Measurements from ENCODE around the gene HOXB9. TPM values are rescaled to one million over a fixed set of nuclear protein-coding genes. Genes with fewer than 3 reads are reported as not detected.

HOXB9 gene
- polyA plus RNA-seq, 1 experiment, result not detected

GRCh38 chr17:48610282-48611211, 15.6 kb downstream of the HOXB9 start, which contains the start of gene HOXB7:
TSS of gene HOXB7 (minus strand) at chr17:48611017. CDS start at chr17:48610918, 99 bp downstream.
- Histone ChIP-seq H3K36me3 (ENCODE audit: control insufficient read depth, insufficient read depth, low read length) (no peaks in the 10 kb centered on the region), H3K27me3 (ENCODE audit: control insufficient read depth, insufficient read depth, low read length) (peaks cover 84% of the 10 kb centered on the region), H3K4me3 (ENCODE audit: low read depth, low read length) (peak within 1 kb of the TSS; percentile 6)
- DNase-seq (ENCODE audit: low read depth), result no peak
- ChIA-PET CTCF (interaction anchor here (0.9 to 4.7 kb wide), 3 partner anchors 8 to 275 kb away, joined by 3 to 27 read pairs (median 4); no protein-coding TSS in a partner anchor), POLR2A (no interaction called here)
- TF ChIP-seq, protein P1, sequence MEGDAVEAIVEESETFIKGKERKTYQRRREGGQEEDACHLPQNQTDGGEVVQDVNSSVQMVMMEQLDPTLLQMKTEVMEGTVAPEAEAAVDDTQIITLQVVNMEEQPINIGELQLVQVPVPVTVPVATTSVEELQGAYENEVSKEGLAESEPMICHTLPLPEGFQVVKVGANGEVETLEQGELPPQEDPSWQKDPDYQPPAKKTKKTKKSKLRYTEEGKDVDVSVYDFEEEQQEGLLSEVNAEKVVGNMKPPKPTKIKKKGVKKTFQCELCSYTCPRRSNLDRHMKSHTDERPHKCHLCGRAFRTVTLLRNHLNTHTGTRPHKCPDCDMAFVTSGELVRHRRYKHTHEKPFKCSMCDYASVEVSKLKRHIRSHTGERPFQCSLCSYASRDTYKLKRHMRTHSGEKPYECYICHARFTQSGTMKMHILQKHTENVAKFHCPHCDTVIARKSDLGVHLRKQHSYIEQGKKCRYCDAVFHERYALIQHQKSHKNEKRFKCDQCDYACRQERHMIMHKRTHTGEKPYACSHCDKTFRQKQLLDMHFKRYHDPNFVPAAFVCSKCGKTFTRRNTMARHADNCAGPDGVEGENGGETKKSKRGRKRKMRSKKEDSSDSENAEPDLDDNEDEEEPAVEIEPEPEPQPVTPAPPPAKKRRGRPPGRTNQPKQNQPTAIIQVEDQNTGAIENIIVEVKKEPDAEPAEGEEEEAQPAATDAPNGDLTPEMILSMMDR (IDR thresholded peaks at IDR 0.05; ENCODE audit: insufficient read depth, low read depth, low read length), result no peak

DNA sequence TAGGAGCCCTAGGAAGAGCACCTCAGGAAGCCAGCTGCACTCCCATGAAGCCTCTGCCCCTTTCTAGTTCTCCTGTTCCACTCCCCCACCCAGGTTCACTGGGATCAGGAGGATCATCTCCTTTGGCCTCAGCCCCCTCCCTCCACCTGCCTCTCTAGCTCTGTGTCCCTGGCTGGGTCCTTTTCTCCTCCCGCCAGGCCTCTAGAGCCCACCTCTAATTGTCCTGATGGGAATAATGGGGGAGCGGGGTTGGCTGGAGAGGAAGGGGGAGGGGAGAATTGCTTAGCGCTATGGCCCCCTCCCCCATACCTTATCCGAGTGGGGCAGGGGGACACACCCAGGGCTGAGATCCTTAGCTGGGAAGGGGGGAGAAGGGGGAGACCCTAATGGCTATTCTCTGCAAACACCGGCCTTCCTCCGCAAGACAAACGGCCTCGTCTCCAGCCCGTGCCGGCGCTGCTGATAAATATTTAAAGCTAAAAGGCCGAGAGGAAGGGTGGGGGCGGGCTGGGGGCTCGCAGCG, 16.3 kb downstream of the HOXB9 start:
- no peak for DNase-seq (ENCODE audit: low read depth)
- ChIA-PET POLR2A (no interaction called here), CTCF (interaction anchor here (0.6 to 4.7 kb wide), 5 partner anchors 8 to 695 kb away, joined by 3 to 27 read pairs (median 3); no protein-coding TSS in a partner anchor)
- TF ChIP-seq, protein P1 (IDR thresholded peaks at IDR 0.05; ENCODE audit: insufficient read depth, low read depth, low read length), result no peak
- H3K36me3 ChIP-seq (ENCODE audit: control insufficient read depth, insufficient read depth, low read length), result no peaks in the 10 kb centered on the region
- peaks cover 85% of the 10 kb centered on the region for H3K27me3 ChIP-seq (ENCODE audit: control insufficient read depth, insufficient read depth, low read length)
- H3K4me3 ChIP-seq (ENCODE audit: low read depth, low read length), result no peak overlapping the region

DNA sequence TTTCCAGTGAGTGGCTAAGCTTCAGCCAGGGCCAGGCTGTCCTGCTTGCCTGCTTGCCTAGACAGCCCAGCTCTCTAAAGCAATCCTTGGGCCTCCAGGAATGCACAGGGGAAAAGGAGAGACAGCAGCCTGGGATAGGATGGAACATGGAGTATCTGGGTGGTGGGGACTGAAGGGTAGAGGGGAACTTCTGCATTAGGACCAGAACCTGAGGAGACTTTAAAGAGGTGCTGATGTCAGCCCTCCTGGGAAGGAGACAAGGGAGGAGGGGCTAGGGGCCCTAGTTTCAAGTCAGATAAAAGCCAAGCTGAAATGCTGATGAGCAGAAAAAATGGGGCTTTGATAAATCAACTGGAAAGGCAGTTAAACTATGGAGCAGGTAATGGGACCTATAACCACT, 17.1 kb downstream of the HOXB9 start:
- no peak overlapping the region for H3K4me3 ChIP-seq (ENCODE audit: low read depth, low read length)
- no peaks in the 10 kb centered on the region for H3K36me3 ChIP-seq (ENCODE audit: control insufficient read depth, insufficient read depth, low read length)
- TF ChIP-seq, protein P1 (IDR thresholded peaks at IDR 0.05; ENCODE audit: insufficient read depth, low read depth, low read length), result no peak
- H3K27me3 ChIP-seq (ENCODE audit: control insufficient read depth, insufficient read depth, low read length), result peaks cover 86% of the 10 kb centered on the region
- ChIA-PET POLR2A (no interaction called here), CTCF (interaction anchor here (0.6 to 4.7 kb wide), 4 partner anchors 8 to 694 kb away, joined by 3 to 27 read pairs (median 4); partner anchors contain the start of gene HOXB5)
- DNase-seq (ENCODE audit: low read depth), result no peak

DNA sequence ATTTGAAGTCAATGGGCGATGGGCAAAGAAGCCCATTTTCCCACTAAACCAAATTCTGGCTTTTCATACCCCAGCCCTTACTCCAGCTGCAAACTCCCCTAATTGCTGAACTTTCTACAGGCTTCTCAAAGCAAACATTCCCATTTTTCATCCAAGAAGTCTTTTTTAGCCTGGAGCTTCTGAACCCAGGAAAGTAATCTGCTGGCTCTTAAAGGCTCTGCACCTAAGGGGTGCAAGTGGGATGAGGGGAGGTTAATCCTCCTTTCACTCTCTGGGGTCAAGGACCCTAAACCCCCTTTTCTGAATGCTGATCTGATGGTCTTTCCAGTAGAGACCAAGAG, 17.7 kb downstream of the HOXB9 start:
- H3K4me3 ChIP-seq (ENCODE audit: low read depth, low read length), result no peak overlapping the region
- CTCF ChIA-PET, result interaction anchor here (1.3 to 4.7 kb wide), 2 partner anchors 10 to 15 kb away, joined by 5 to 27 read pairs; partner anchors contain the start of gene HOXB5

More for the DNA sequence above, 17.7 kb downstream of the HOXB9 start:
- Histone ChIP-seq H3K27me3 (ENCODE audit: control insufficient read depth, insufficient read depth, low read length) (peaks cover 87% of the 10 kb centered on the region), H3K36me3 (ENCODE audit: control insufficient read depth, insufficient read depth, low read length) (no peaks in the 10 kb centered on the region)
- POLR2A ChIA-PET, result no interaction called here
- TF ChIP-seq, protein P1 (IDR thresholded peaks at IDR 0.05; ENCODE audit: insufficient read depth, low read depth, low read length), result no peak
- no peak for DNase-seq (ENCODE audit: low read depth)

All from BJ (cell line).